Thyroid gland (tissue), 4 donors: ENCODE results near the gene GATA6. TPM values are rescaled to one million over a fixed set of nuclear protein-coding genes. Genes with fewer than 3 reads are reported as not detected.
"Not testable (repeated sequence)": the region's sequence is repeated elsewhere in the genome, so short reads cannot be mapped to it uniquely, and the experiment has no call there.

Source experiments
- DNase-seq, 2 donors: peaks; one replicate each; pipeline ENCODE4 v3.0.0-alpha.2; 2019
- H3K27ac ChIP-seq, 3 donors: fragments of 200-600 bp; sonication (generic); 1 replicate in 2 of 3; 2 replicates in 1 of 3; pipeline ENCODE4 v1.5.1; 2016 to 2019; ENCODE audit warnings: mild to moderate bottlenecking in 1 of 3, moderate library complexity in 1 of 3
- H3K27me3 ChIP-seq: fragments of 200-600 bp; sonication (generic); one replicate; pipeline ENCODE4 v1.5.1; 2019
- H3K36me3 ChIP-seq, 2 donors: fragments of 200-600 bp; sonication (generic); one replicate each; pipeline ENCODE4 v1.5.1; 2016 to 2019
- H3K4me1 ChIP-seq, 2 donors: fragments of 200-600 bp; sonication (generic); one replicate each; pipeline ENCODE4 v1.5.1; 2017 to 2019
- H3K4me3 ChIP-seq, 3 donors: fragments of 200-600 bp; sonication (generic); replicated peaks in 1 of 3; 1 replicate in 2 of 3; 2 replicates in 1 of 3; pipeline ENCODE4 v1.5.1; 2016; ENCODE audit warnings: mild to moderate bottlenecking in 1 of 3
- H3K9me3 ChIP-seq: fragments of 200-600 bp; sonication (generic); one replicate; pipeline ENCODE4 v1.5.1; 2017
- POLR2A ChIP-seq, 2 donors: fragments of 450-650 bp; IDR thresholded peaks; one replicate each; pipeline ENCODE4 v1.6.1; 2017; ENCODE audit warnings: antibody characterized with exemption in 2 of 2, mild to moderate bottlenecking in 2 of 2, moderate library complexity in 1 of 2
- WGBS, 2 donors: methylation state at CpG; one replicate each; pipeline ENCODE4 v1.1.5; 2017; 5-methylcytosine and 5-hydroxymethylcytosine counted together
- intact Hi-C: fragments of 100-400 bp; cut with DNase I; formaldehyde crosslinking; loops from one replicate; pipeline ENCODE4 v1.15.1; 2023
- total RNA-seq, 4 donors: library from RNA; depleted of rRNA; stranded (reverse); fragments of >200 nt; gene quantifications; one replicate each; pipeline ENCODE4 v1.2.3, GENCODE V29; 2016
- TF ChIP-seq, protein P1 (sequence below), 6 experiments: fragments of 200-600 bp in 3 of 6; fragments of 450-650 bp in 3 of 6; sonication (generic) in 3 of 6; IDR thresholded peaks; one replicate each; pipeline ENCODE4 v1.5.1; 2016 to 2019; ENCODE audit warnings: antibody characterized with exemption in 6 of 6, mild to moderate bottlenecking in 2 of 6, inconsistent platforms in 1 of 6, moderate library complexity in 1 of 6

GATA6 gene
- total RNA-seq, 4 donors from 2014 or later = 8.5 to 18.9 (median 15.1) TPM

DNA sequence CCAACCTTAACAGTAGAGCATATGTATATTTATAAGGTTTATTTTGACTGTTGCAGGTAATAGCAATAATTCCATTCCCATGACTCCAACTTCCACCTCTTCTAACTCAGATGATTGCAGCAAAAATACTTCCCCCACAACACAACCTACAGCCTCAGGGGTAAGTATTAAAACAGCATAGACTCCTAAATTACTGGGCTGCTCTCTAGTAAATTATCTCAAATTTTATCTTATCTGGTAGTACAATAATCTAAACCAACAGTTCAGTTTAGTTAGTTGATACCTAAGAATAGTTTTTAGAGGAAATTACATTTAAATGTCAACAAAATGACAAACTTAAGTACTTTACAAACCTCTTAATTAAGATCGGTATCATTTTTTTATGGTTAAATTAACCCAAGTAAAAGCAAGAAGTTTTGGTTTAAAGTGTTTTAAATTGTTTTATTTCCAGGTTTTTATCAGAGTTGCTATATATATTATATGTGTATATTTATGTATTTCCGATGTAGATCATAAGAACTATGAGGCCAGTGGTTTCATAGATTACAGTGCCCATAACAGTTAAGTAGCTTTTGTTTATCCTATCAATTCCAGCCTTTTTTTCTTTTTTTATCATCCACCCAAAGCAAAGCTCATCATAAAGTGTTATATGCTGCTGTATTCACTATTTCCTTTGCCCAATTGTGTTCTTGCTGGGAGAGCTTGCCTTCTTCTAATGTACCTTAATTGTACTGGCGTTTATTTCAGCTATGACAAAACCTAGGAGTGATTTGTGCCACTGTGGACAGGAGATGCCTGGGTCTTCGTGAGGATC, 13.7 kb downstream of the GATA6 start:
- Histone ChIP-seq H3K4me1 (no peaks in the 10 kb centered on the region), H3K9me3 (no peaks in the 10 kb centered on the region), H3K27ac (no peak overlapping the region), H3K36me3 (peaks cover 2 to 10% of the 10 kb centered on the region in 2 donors), H3K4me3 (no peak overlapping the region), H3K27me3 (no peaks in the 10 kb centered on the region)
- no peak for DNase-seq
- intact Hi-C loops = no loop called here
- TF ChIP-seq, protein P1, sequence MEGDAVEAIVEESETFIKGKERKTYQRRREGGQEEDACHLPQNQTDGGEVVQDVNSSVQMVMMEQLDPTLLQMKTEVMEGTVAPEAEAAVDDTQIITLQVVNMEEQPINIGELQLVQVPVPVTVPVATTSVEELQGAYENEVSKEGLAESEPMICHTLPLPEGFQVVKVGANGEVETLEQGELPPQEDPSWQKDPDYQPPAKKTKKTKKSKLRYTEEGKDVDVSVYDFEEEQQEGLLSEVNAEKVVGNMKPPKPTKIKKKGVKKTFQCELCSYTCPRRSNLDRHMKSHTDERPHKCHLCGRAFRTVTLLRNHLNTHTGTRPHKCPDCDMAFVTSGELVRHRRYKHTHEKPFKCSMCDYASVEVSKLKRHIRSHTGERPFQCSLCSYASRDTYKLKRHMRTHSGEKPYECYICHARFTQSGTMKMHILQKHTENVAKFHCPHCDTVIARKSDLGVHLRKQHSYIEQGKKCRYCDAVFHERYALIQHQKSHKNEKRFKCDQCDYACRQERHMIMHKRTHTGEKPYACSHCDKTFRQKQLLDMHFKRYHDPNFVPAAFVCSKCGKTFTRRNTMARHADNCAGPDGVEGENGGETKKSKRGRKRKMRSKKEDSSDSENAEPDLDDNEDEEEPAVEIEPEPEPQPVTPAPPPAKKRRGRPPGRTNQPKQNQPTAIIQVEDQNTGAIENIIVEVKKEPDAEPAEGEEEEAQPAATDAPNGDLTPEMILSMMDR (IDR thresholded peaks at IDR 0.05) = no peak
- no peak for TF ChIP-seq POLR2A (IDR thresholded peaks at IDR 0.05)
- WGBS, 2 donors = 88 to 92% methylated on average over 4 of the region's 4 CpGs

DNA sequence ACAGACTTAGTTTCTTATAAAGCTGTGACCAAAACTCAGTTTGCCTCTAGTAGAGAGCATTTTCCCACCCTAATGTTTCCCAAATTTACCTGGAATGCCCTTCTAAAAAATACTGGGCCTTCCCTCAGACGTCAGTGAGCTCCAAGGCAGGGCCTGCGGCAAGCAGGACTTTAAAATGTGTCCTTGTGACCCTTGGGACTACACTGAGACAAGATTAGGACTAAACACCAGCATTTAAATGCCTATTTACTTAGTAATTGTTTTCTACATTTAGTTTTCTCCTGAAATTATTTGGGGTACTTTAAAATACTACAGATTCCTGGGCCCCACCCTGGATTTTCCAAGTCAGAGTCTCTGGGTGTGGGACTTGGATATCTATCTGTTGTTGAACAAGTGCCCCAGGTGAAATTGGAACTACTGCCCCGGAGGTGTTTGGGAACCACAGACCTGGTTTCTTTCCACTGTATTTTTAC, 14.3 kb downstream of the GATA6 start:
- Histone ChIP-seq H3K36me3 (peaks cover 2 to 10% of the 10 kb centered on the region in 2 donors), H3K9me3 (no peaks in the 10 kb centered on the region), H3K4me1 (no peaks in the 10 kb centered on the region), H3K4me3 (no peak overlapping the region), H3K27ac (no peak overlapping the region), H3K27me3 (no peaks in the 10 kb centered on the region)
- 92 to 94% methylated on average over 3 of the region's 3 CpGs for WGBS, 2 donors
- intact Hi-C loops = no loop called here
- DNase-seq = no peak
- TF ChIP-seq, protein P1 (IDR thresholded peaks at IDR 0.05) = no peak
- TF ChIP-seq POLR2A (IDR thresholded peaks at IDR 0.05) = no peak

DNA sequence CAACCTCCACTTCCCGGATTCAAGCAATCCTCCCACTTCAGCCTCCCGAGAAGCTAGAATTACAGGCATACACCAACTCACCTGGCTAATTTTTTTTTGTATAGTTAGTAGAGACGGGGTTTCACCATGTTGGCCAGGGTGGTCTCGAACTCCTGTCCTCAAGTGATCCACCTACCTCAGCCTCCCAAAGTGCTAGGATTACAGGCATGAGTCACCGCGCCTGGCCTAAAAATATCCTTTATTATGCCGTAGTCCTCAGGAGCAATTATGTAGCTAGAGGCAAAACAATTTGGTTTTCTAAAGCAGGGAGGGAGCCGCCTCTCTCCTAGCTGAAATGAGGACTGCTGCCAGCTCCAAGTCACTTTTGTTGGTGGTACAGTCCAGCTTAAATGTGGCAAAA, 15.2 kb downstream of the GATA6 start:
- 91 to 96% methylated on average over 8 of the region's 8 CpGs for WGBS, 2 donors
- H3K4me3 ChIP-seq, H3K27ac ChIP-seq, DNase-seq, intact Hi-C loops, H3K9me3 ChIP-seq, H3K27me3 ChIP-seq, H3K4me1 ChIP-seq, H3K36me3 ChIP-seq: not testable (repeated sequence)

DNA sequence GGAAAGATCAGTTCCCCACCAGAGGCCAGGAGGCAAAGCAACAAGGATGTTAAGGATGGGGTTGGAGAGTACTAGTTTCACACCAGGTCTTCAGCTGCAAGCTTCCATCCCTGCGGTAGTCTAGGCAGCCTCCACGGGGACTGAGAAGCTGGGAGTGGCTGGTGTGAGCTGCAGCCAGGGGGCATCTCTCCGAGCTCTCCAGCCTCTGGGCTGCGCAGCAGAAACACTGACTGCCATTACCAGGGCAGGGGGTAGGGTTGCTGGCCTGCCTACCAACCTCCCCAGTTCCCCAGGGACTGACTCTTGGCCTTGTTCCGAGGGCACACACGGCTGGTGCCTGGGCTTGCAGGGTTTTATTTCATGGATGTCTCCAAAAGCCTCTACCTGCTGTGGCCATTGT, 15.9 kb downstream of the GATA6 start:
- WGBS, 2 donors = 91% methylated on average over 5 of the region's 6 CpGs; no CpG with 5 or more reads in 1 of the 2 donors
- Histone ChIP-seq H3K4me3 (no peak overlapping the region), H3K4me1 (no peaks in the 10 kb centered on the region), H3K9me3 (no peaks in the 10 kb centered on the region), H3K27me3 (no peaks in the 10 kb centered on the region), H3K27ac (no peak overlapping the region), H3K36me3 (peaks cover 2 to 10% of the 10 kb centered on the region in 2 donors)
- intact Hi-C loops = no loop called here
- no peak for DNase-seq
- no peak for TF ChIP-seq POLR2A (IDR thresholded peaks at IDR 0.05)
- TF ChIP-seq, protein P1 (IDR thresholded peaks at IDR 0.05) = no peak

DNA sequence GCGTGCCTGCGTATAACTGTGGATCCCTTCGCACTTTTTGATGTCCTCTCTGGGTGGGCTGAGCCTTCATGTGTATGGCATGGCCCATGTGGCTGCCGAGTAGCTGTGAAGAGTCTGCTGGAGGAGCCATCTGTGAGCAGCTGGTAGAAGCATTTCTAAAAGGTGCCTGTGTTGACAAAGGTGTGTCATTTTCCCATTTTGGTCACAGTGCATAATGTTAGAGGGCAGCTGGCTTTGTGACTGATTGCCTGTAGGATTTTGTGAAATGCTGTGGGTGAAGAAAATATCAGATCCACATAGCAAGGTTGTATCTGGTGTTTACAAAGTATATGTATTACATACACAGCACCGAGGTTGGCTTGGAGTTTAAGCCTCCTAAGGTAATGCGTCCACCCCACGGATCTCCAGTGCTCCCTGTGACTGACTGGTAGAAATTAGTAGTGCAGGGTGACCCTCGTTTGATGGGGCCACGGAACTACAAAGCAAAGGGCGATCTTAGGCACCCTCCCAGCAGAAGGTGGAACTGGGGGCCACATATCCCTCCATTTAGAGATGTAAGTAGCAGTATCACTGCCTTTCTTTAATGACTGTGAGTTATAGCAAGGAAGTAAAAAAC, 16.5 kb downstream of the GATA6 start:
- intact Hi-C loops = no loop called here
- no peak overlapping the region for H3K4me3 ChIP-seq
- peaks cover 2 to 10% of the 10 kb centered on the region in 2 donors for H3K36me3 ChIP-seq
- H3K27me3 ChIP-seq = no peaks in the 10 kb centered on the region
- WGBS, 2 donors = 93 to 97% methylated on average over 10 of the region's 10 CpGs
- TF ChIP-seq, protein P1 (IDR thresholded peaks at IDR 0.05) = no peak
- no peak for TF ChIP-seq POLR2A (IDR thresholded peaks at IDR 0.05)
- H3K4me1 ChIP-seq = no peaks in the 10 kb centered on the region
- no peak overlapping the region for H3K27ac ChIP-seq
- no peak for DNase-seq
- H3K9me3 ChIP-seq = no peaks in the 10 kb centered on the region
